ENCODE results near the gene CMIP.
A peak's percentile ranks its signal among the peaks of the same experiment; 100 is the strongest.

The CMIP gene
- 26.6 to 49.6 (median 46.3) reads per million in 3 donors for total RNA-seq

- Histone ChIP-seq H3K27ac (ENCODE audit: insufficient read depth, low read length, poor library complexity, severe bottlenecking) (peak within 1 kb of the TSS; percentile 66), H3K9me3 (ENCODE audit: control insufficient read depth, low read length) (no peaks in the 10 kb centered on the region), H3K27me3 (replicated peaks; ENCODE audit: control insufficient read depth, insufficient read depth, low read length, poor library complexity, severe bottlenecking) (no peaks in the 10 kb centered on the region), H3K36me3 (ENCODE audit: control insufficient read depth, insufficient read depth, low read length) (no peaks in the 10 kb centered on the region), H3K4me3 (ENCODE audit: insufficient read depth, low read depth, low read length, poor library complexity, severe bottlenecking) (peak within 1 kb of the TSS; percentile 81), H3K4me1 (ENCODE audit: control insufficient read depth, insufficient read depth, low read length, poor library complexity, severe bottlenecking) (peaks cover 23% of the 10 kb centered on the region)
- peak; percentile 68 to 75 (median 70) for DNase-seq
Observed at GRCh38 chr16:81444448-81445121, at the start of gene CMIP. Gene CMIP (plus strand): TSS chr16:81444808.

- Histone ChIP-seq H3K36me3 (ENCODE audit: control insufficient read depth, insufficient read depth, low read length) (no peaks in the 10 kb centered on the region), H3K4me3 (ENCODE audit: insufficient read depth, low read depth, low read length, poor library complexity, severe bottlenecking) (no peak overlapping the region)
- no peak for DNase-seq
Observed at GRCh38 chr16:81394966-81395655, 49.5 kb upstream of the CMIP start.

GRCh38 chr16:81397058-81397878, 47.3 kb upstream of the CMIP start:
- Histone ChIP-seq H3K36me3 (ENCODE audit: control insufficient read depth, insufficient read depth, low read length) (no peaks in the 10 kb centered on the region), H3K27me3 (replicated peaks; ENCODE audit: control insufficient read depth, insufficient read depth, low read length, poor library complexity, severe bottlenecking) (no peaks in the 10 kb centered on the region)
- DNase-seq, result no peak

More at GRCh38 chr16:81394966-81395655, 49.5 kb upstream of the CMIP start:
- Histone ChIP-seq H3K9me3 (ENCODE audit: control insufficient read depth, low read length) (no peaks in the 10 kb centered on the region), H3K27me3 (replicated peaks; ENCODE audit: control insufficient read depth, insufficient read depth, low read length, poor library complexity, severe bottlenecking) (no peaks in the 10 kb centered on the region), H3K27ac (ENCODE audit: insufficient read depth, low read length, poor library complexity, severe bottlenecking) (no peak overlapping the region), H3K4me1 (ENCODE audit: control insufficient read depth, insufficient read depth, low read length, poor library complexity, severe bottlenecking) (no peaks in the 10 kb centered on the region)

GRCh38 chr16:81397879-81398520, 46.6 kb upstream of the CMIP start:
- Histone ChIP-seq H3K4me1 (ENCODE audit: control insufficient read depth, insufficient read depth, low read length, poor library complexity, severe bottlenecking) (no peaks in the 10 kb centered on the region), H3K27me3 (replicated peaks; ENCODE audit: control insufficient read depth, insufficient read depth, low read length, poor library complexity, severe bottlenecking) (no peaks in the 10 kb centered on the region), H3K9me3 (ENCODE audit: control insufficient read depth, low read length) (no peaks in the 10 kb centered on the region), H3K36me3 (ENCODE audit: control insufficient read depth, insufficient read depth, low read length) (no peaks in the 10 kb centered on the region), H3K4me3 (ENCODE audit: insufficient read depth, low read depth, low read length, poor library complexity, severe bottlenecking) (no peak overlapping the region), H3K27ac (ENCODE audit: insufficient read depth, low read length, poor library complexity, severe bottlenecking) (no peak overlapping the region)
- DNase-seq, result no peak

More at GRCh38 chr16:81397058-81397878, 47.3 kb upstream of the CMIP start:
- H3K4me1 ChIP-seq (ENCODE audit: control insufficient read depth, insufficient read depth, low read length, poor library complexity, severe bottlenecking), result no peaks in the 10 kb centered on the region
- no peak overlapping the region for H3K4me3 ChIP-seq (ENCODE audit: insufficient read depth, low read depth, low read length, poor library complexity, severe bottlenecking)
- no peak overlapping the region for H3K27ac ChIP-seq (ENCODE audit: insufficient read depth, low read length, poor library complexity, severe bottlenecking)
- H3K9me3 ChIP-seq (ENCODE audit: control insufficient read depth, low read length), result no peaks in the 10 kb centered on the region

- Histone ChIP-seq H3K36me3 (ENCODE audit: control insufficient read depth, insufficient read depth, low read length) (no peaks in the 10 kb centered on the region), H3K27ac (ENCODE audit: insufficient read depth, low read length, poor library complexity, severe bottlenecking) (no peak overlapping the region), H3K9me3 (ENCODE audit: control insufficient read depth, low read length) (no peaks in the 10 kb centered on the region), H3K27me3 (replicated peaks; ENCODE audit: control insufficient read depth, insufficient read depth, low read length, poor library complexity, severe bottlenecking) (no peaks in the 10 kb centered on the region), H3K4me3 (ENCODE audit: insufficient read depth, low read depth, low read length, poor library complexity, severe bottlenecking) (no peak overlapping the region), H3K4me1 (ENCODE audit: control insufficient read depth, insufficient read depth, low read length, poor library complexity, severe bottlenecking) (no peaks in the 10 kb centered on the region)
- DNase-seq, result no peak
Observed at GRCh38 chr16:81399909-81400308, 44.7 kb upstream of the CMIP start.

GRCh38 chr16:81401035-81401950, 43.3 kb upstream of the CMIP start:
- H3K4me1 ChIP-seq (ENCODE audit: control insufficient read depth, insufficient read depth, low read length, poor library complexity, severe bottlenecking), result no peaks in the 10 kb centered on the region
- no peaks in the 10 kb centered on the region for H3K36me3 ChIP-seq (ENCODE audit: control insufficient read depth, insufficient read depth, low read length)
- H3K9me3 ChIP-seq (ENCODE audit: control insufficient read depth, low read length), result no peaks in the 10 kb centered on the region
- no peak overlapping the region for H3K27ac ChIP-seq (ENCODE audit: insufficient read depth, low read length, poor library complexity, severe bottlenecking)
- H3K4me3 ChIP-seq (ENCODE audit: insufficient read depth, low read depth, low read length, poor library complexity, severe bottlenecking), result no peak overlapping the region
- H3K27me3 ChIP-seq (replicated peaks; ENCODE audit: control insufficient read depth, insufficient read depth, low read length, poor library complexity, severe bottlenecking), result no peaks in the 10 kb centered on the region
- no peak for DNase-seq

GRCh38 chr16:81403208-81403600, 41.4 kb upstream of the CMIP start:
- Histone ChIP-seq H3K4me3 (ENCODE audit: insufficient read depth, low read depth, low read length, poor library complexity, severe bottlenecking) (no peak overlapping the region), H3K9me3 (ENCODE audit: control insufficient read depth, low read length) (no peaks in the 10 kb centered on the region), H3K36me3 (ENCODE audit: control insufficient read depth, insufficient read depth, low read length) (no peaks in the 10 kb centered on the region), H3K27me3 (replicated peaks; ENCODE audit: control insufficient read depth, insufficient read depth, low read length, poor library complexity, severe bottlenecking) (no peaks in the 10 kb centered on the region), H3K4me1 (ENCODE audit: control insufficient read depth, insufficient read depth, low read length, poor library complexity, severe bottlenecking) (no peaks in the 10 kb centered on the region), H3K27ac (ENCODE audit: insufficient read depth, low read length, poor library complexity, severe bottlenecking) (no peak overlapping the region)
- DNase-seq, result no peak

- Histone ChIP-seq H3K4me3 (ENCODE audit: insufficient read depth, low read depth, low read length, poor library complexity, severe bottlenecking) (peak overlapping the region; percentile 29), H3K27me3 (replicated peaks; ENCODE audit: control insufficient read depth, insufficient read depth, low read length, poor library complexity, severe bottlenecking) (no peaks in the 10 kb centered on the region), H3K27ac (ENCODE audit: insufficient read depth, low read length, poor library complexity, severe bottlenecking) (no peak overlapping the region), H3K36me3 (ENCODE audit: control insufficient read depth, insufficient read depth, low read length) (no peaks in the 10 kb centered on the region), H3K9me3 (ENCODE audit: control insufficient read depth, low read length) (no peaks in the 10 kb centered on the region), H3K4me1 (ENCODE audit: control insufficient read depth, insufficient read depth, low read length, poor library complexity, severe bottlenecking) (no peaks in the 10 kb centered on the region)
- peak; percentile 53 to 69 (median 65) for DNase-seq
Observed at GRCh38 chr16:81403601-81404391, 40.8 kb upstream of the CMIP start.

Data from effector memory CD4-positive, alpha-beta T cell (primary cell).